Endothelial cell of umbilical vein (primary cell): ENCODE data around the gene TMC4. TPM values are rescaled to one million over a fixed set of nuclear protein-coding genes. Genes with fewer than 3 reads are reported as not detected.

Experiments
- BruUV-seq: library from RNA; stranded (reverse); fragments of 400-500 nt; replicated peaks from 2 replicates; lab custom pipeline; 2021; lab: Mats Ljungman, UMichigan
- CTCF ChIA-PET: fragments of 300-600, 350-600 bp; sonication (Branson Sonifier 250); formaldehyde crosslinking; loops from one replicate; lab custom pipeline; 2021; ENCODE audit warnings: antibody characterized with exemption, inconsistent platforms; lab: Charles Lee
- POLR2A ChIA-PET: fragments of 300-600, 350-600 bp; sonication (Branson Sonifier 250); formaldehyde crosslinking; loops from one replicate; lab custom pipeline; 2021; ENCODE audit warnings: antibody characterized with exemption, inconsistent platforms; lab: Charles Lee
- DNase-seq: peaks from one replicate; pipeline ENCODE4 v3.0.0-alpha.2; 2011; ENCODE audit warnings: low read depth, low spot score
- FAIRE-seq: peaks from 2 replicates; lab custom pipeline; 2011; peaks lifted over from hg19 to GRCh38; lab: Jason Lieb, UNC
- H2AFZ ChIP-seq: 2 replicates; pipeline ENCODE4 v1.6.0; 2012; ENCODE audit warnings: low read depth, low read length, control low read depth, inconsistent platforms
- H3K27ac ChIP-seq: 2 replicates; pipeline ENCODE4 v1.5.1; 2011; ENCODE audit warnings: low read depth, mild to moderate bottlenecking, control low read depth, low read length, moderate library complexity; ENCODE audit not compliant: insufficient read depth
- H3K27me3 ChIP-seq, 2 experiments: 2 replicates each; pipeline versions ENCODE4 v1.6.0 to v1.6.1; 2011; ENCODE audit warnings: low read length in 2 of 2, mixed read lengths in 1 of 2; ENCODE audit not compliant: control insufficient read depth in 2 of 2, insufficient read depth in 2 of 2
- H3K36me3 ChIP-seq, 2 experiments: 2 replicates in 1 of 2; 3 replicates in 1 of 2; pipeline ENCODE4 v1.5.1; 2011; ENCODE audit warnings: low read length in 2 of 2, mild to moderate bottlenecking in 1 of 2, moderate library complexity in 1 of 2; ENCODE audit not compliant: control insufficient read depth in 2 of 2, insufficient read depth in 2 of 2; ENCODE audit errors: extremely low read depth in 1 of 2
- H3K4me1 ChIP-seq: 3 replicates; pipeline ENCODE4 v1.5.1; 2011; ENCODE audit warnings: mild to moderate bottlenecking, low read length; ENCODE audit not compliant: control insufficient read depth, insufficient read depth; ENCODE audit errors: extremely low read depth
- H3K4me2 ChIP-seq: 2 replicates; pipeline ENCODE4 v1.6.1; 2011; ENCODE audit warnings: low read length, control low read depth, mixed read lengths; ENCODE audit not compliant: insufficient read depth
- H3K4me3 ChIP-seq, 3 experiments: fragments of 200-600 bp in 1 of 3; sonication (generic), shearing (Covaris generic) in 1 of 3; replicated peaks in 1 of 3; 2 replicates each; pipeline ENCODE4 v1.5.1; 2011 to 2016; ENCODE audit warnings: control low read depth in 3 of 3, low read length in 3 of 3, mild to moderate bottlenecking in 2 of 3, inconsistent platforms in 1 of 3, low read depth in 1 of 3, moderate library complexity in 1 of 3; ENCODE audit not compliant: insufficient read depth in 1 of 3
- H3K79me2 ChIP-seq: 2 replicates; pipeline ENCODE4 v1.6.0; 2012; ENCODE audit warnings: low read length, inconsistent platforms; ENCODE audit not compliant: control insufficient read depth, insufficient read depth
- H3K9ac ChIP-seq: replicated peaks from 2 replicates; pipeline ENCODE3; 2011; ENCODE audit warnings: low read length, control low read depth; ENCODE audit not compliant: insufficient read depth; ENCODE audit errors: extremely low read depth
- H3K9me1 ChIP-seq: replicated peaks from 3 replicates; pipeline ENCODE4 v1.6.0; 2011; ENCODE audit warnings: mild to moderate bottlenecking, low read length; ENCODE audit not compliant: control insufficient read depth, insufficient read depth; ENCODE audit errors: extremely low read depth
- H3K9me3 ChIP-seq: replicated peaks from 2 replicates; pipeline ENCODE4 v1.5.1; 2012; ENCODE audit warnings: low read length, inconsistent platforms; ENCODE audit not compliant: control insufficient read depth, insufficient read depth
- H4K20me1 ChIP-seq: replicated peaks from 2 replicates; pipeline ENCODE3; 2011; ENCODE audit warnings: mild to moderate bottlenecking, low read length; ENCODE audit not compliant: control insufficient read depth, insufficient read depth; ENCODE audit errors: extremely low read depth
- CTCF ChIP-seq, 2 donors: IDR thresholded peaks; 1 replicate in 1 of 2; 2 replicates in 1 of 2; pipeline ENCODE4 v1.5.1; 2011; ENCODE audit warnings: low read length in 2 of 2, mild to moderate bottlenecking in 2 of 2, moderate library complexity in 2 of 2, control low read depth in 1 of 2, inconsistent platforms in 1 of 2, low read depth in 1 of 2; ENCODE audit not compliant: insufficient read depth in 1 of 2; ENCODE audit errors: extremely low read depth in 1 of 2
- EZH2 ChIP-seq: IDR thresholded peaks from 2 replicates; pipeline ENCODE4 v1.6.1; 2012; ENCODE audit warnings: borderline replicate concordance, low read depth, mild to moderate bottlenecking, moderate library complexity, low read length, inconsistent platforms; ENCODE audit not compliant: severe bottlenecking
- FOS ChIP-seq: IDR thresholded peaks from 2 replicates; pipeline ENCODE4 v1.6.1; 2011; ENCODE audit warnings: mild to moderate bottlenecking, low read length, moderate library complexity, borderline replicate concordance; ENCODE audit not compliant: insufficient read depth
- GATA2 ChIP-seq: IDR thresholded peaks from 2 replicates; pipeline ENCODE4 v1.7.0; 2011; ENCODE audit warnings: low read depth, mild to moderate bottlenecking, moderate library complexity, mixed read lengths, low read length; ENCODE audit not compliant: insufficient read length, insufficient read depth
- JUN ChIP-seq: IDR thresholded peaks from 2 replicates; pipeline ENCODE4 v1.6.1; 2011; ENCODE audit warnings: borderline replicate concordance, low read depth; ENCODE audit not compliant: insufficient read length, insufficient read depth
- MAX ChIP-seq: IDR thresholded peaks from 2 replicates; pipeline ENCODE4 v1.6.1; 2011; ENCODE audit not compliant: insufficient read depth, insufficient read length
- MYC ChIP-seq: IDR thresholded peaks from one replicate; pipeline ENCODE4 v1.6.1; 2011; ENCODE audit warnings: mild to moderate bottlenecking, low read depth, low read length
- POLR2A ChIP-seq: IDR thresholded peaks from 2 replicates; pipeline ENCODE4 v1.6.1; 2012; ENCODE audit warnings: low read depth, mild to moderate bottlenecking, control low read depth, low read length
- POLR2AphosphoS5 ChIP-seq: IDR thresholded peaks from 2 replicates; pipeline ENCODE4 v1.6.1; 2012; ENCODE audit warnings: low read depth, mild to moderate bottlenecking, control low read depth, low read length, moderate library complexity; ENCODE audit not compliant: insufficient read depth
- dilution Hi-C: fragments of 300-500 bp; cut with MboI; formaldehyde crosslinking; loops from one replicate; pipeline ENCODE4 v1.15.0; 2019; ENCODE audit warnings: low sequenced_read_pairs; ENCODE audit not compliant: extremely low pct_ligation_motif_present
- intact Hi-C: fragments of 100-400 bp; cut with micrococcal nuclease; formaldehyde crosslinking; loops from one replicate; pipeline ENCODE4 v1.10.0; 2022
- polyA plus RNA-seq, 4 experiments: library from polyadenylated mRNA; depleted of rRNA in 3 of 4; stranded (reverse) in 3 of 4; unstranded in 1 of 4; fragments of >200 nt; gene quantifications; 2 replicates each; pipeline versions ENCODE4 v1.2.1 to v1.2.3, GENCODE V29; 2011 to 2012; ENCODE audit warnings: missing spikeins in 1 of 4
- total RNA-seq: library from RNA; stranded (reverse); gene quantifications from 2 replicates; pipeline ENCODE4 v1.2.3, GENCODE V29; 2021

TMC4 gene
- total and polyA plus RNA-seq, 2 donors (not counting 3 experiments of a cell fraction or from before 2014, with no cell fraction given): 0.71 to 1.7 TPM

- no peak for FAIRE-seq
- Histone ChIP-seq H2AFZ (no peak overlapping the region), H3K27ac (no peak overlapping the region), H3K4me3 (no peak overlapping the region), H4K20me1 (no peaks in the 10 kb centered on the region), H3K27me3 (no peaks in the 10 kb centered on the region), H3K9ac (no peak overlapping the region), H3K9me1 (no peaks in the 10 kb centered on the region), H3K36me3 (peaks cover 15 to 66% of the 10 kb centered on the region in 2 experiments), H3K4me2 (no peak overlapping the region), H3K4me1 (no peaks in the 10 kb centered on the region), H3K79me2 (no peaks in the 10 kb centered on the region), H3K9me3 (no peaks in the 10 kb centered on the region)
- intact Hi-C loops (no loop called here), dilution Hi-C loops (no loop called here)
- BruUV-seq: no TSS peak
- CTCF ChIA-PET: no interaction called here
- no peak for DNase-seq
- TF ChIP-seq POLR2A (no peak), POLR2AphosphoS5 (peak; percentile 51)
- POLR2A ChIA-PET: no interaction called here
These were observed 20.0 kb downstream of the TMC4 start for GRCh38 chr19:54152878-54153524.

- Histone ChIP-seq H3K9me1 (no peaks in the 10 kb centered on the region), H3K27me3 (no peaks in the 10 kb centered on the region), H3K4me2 (no peak overlapping the region), H4K20me1 (no peaks in the 10 kb centered on the region), H3K4me1 (no peaks in the 10 kb centered on the region), H2AFZ (no peak overlapping the region), H3K9ac (no peak overlapping the region), H3K27ac (no peak overlapping the region), H3K4me3 (no peak overlapping the region), H3K36me3 (peaks cover 15 to 70% of the 10 kb centered on the region in 2 experiments), H3K9me3 (no peaks in the 10 kb centered on the region), H3K79me2 (no peaks in the 10 kb centered on the region)
- FAIRE-seq (no peak), DNase-seq (no peak)
- CTCF ChIA-PET: no interaction called here
- dilution Hi-C loops: no loop called here
- no TSS peak for BruUV-seq
- intact Hi-C loops: no loop called here
- POLR2A ChIA-PET: interaction anchor here (1.5 kb wide), 1 partner anchor 15 kb away, joined by 7 read pairs; the partner anchor contains the start of gene CNOT3
- TF ChIP-seq MAX (no peak), FOS (no peak), JUN (no peak), MYC (no peak), POLR2A (no peak), CTCF (IDR thresholded peaks at IDR 0.05; ENCODE audit: extremely low read depth in 1 of 2, insufficient read depth in 1 of 2, low read depth in 1 of 2, low read length in 2 of 2) (no peak), POLR2AphosphoS5 (no peak), EZH2 (no peak), GATA2 (no peak)
These were observed 20.7 kb downstream of the TMC4 start for GRCh38 chr19:54152267-54152666.
